Hepatocyte (in vitro differentiated cells): ENCODE data around the gene CGREF1. TPM values are rescaled to one million over a fixed set of nuclear protein-coding genes. Genes with fewer than 3 reads are reported as not detected.

Source experiments
- DNase-seq: peaks from one replicate; pipeline ENCODE4 v3.0.0-alpha.2; 2016; ENCODE audit warnings: low spot score
- H2AFZ ChIP-seq: fragments of 200-600 bp; sonication (generic); 2 replicates; pipeline ENCODE4 v1.6.0; 2016; ENCODE audit warnings: antibody characterized with exemption, mild to moderate bottlenecking
- H3K27ac ChIP-seq: fragments of 200-600 bp; sonication (generic); 2 replicates; pipeline ENCODE4 v1.5.1; 2016; ENCODE audit warnings: mild to moderate bottlenecking
- H3K27me3 ChIP-seq: fragments of 200-600 bp; sonication (generic); 2 replicates; pipeline ENCODE4 v1.6.1; 2016
- H3K36me3 ChIP-seq: fragments of 200-600 bp; sonication (generic); replicated peaks from 2 replicates; pipeline ENCODE4 v1.5.1; 2016; ENCODE audit warnings: low read depth; ENCODE audit not compliant: insufficient read depth
- H3K4me1 ChIP-seq: fragments of 200-600 bp; sonication (generic); 2 replicates; pipeline ENCODE4 v1.5.1; 2016; ENCODE audit warnings: mild to moderate bottlenecking, moderate library complexity; ENCODE audit not compliant: insufficient read depth
- H3K4me2 ChIP-seq: fragments of 200-600 bp; sonication (generic); 2 replicates; pipeline ENCODE4 v1.6.0; 2016
- H3K4me3 ChIP-seq: fragments of 200-600 bp; sonication (generic); 2 replicates; pipeline ENCODE4 v1.5.1; 2016; ENCODE audit warnings: mild to moderate bottlenecking
- H3K79me2 ChIP-seq: fragments of 200-600 bp; sonication (generic); 2 replicates; pipeline ENCODE4 v1.6.0; 2017; ENCODE audit warnings: mild to moderate bottlenecking
- H3K9me2 ChIP-seq: fragments of 200-600 bp; sonication (generic); replicated peaks from 2 replicates; pipeline ENCODE4 v1.6.0; 2017; ENCODE audit warnings: mild to moderate bottlenecking; ENCODE audit not compliant: insufficient read depth
- H3K9me3 ChIP-seq: fragments of 200-600 bp; sonication (generic); 2 replicates; pipeline ENCODE4 v1.5.1; 2016; ENCODE audit warnings: low read depth, mild to moderate bottlenecking
- H4K20me1 ChIP-seq: fragments of 200-600 bp; sonication (generic); 2 replicates; pipeline ENCODE4 v1.6.0; 2016; ENCODE audit warnings: mild to moderate bottlenecking; ENCODE audit not compliant: insufficient read depth, poor library complexity, severe bottlenecking
- EZH2 ChIP-seq: fragments of 200-600 bp; sonication (generic); IDR thresholded peaks from 2 replicates; pipeline ENCODE4 v1.6.1; 2016; ENCODE audit warnings: antibody characterized with exemption, mild to moderate bottlenecking, borderline replicate concordance
- EZH2phosphoT487 ChIP-seq: fragments of 200-600 bp; sonication (generic); IDR thresholded peaks from one replicate; pipeline ENCODE4 v1.6.1; 2018; ENCODE audit warnings: antibody characterized with exemption, mild to moderate bottlenecking, low read depth, moderate library complexity; ENCODE audit not compliant: unreplicated experiment, severe bottlenecking
- WGBS: methylation state at CpG from one replicate; pipeline ENCODE4 v1.1.6; 2016; ENCODE audit warnings: low lambda C conversion rate; ENCODE audit errors: missing lambda C conversion rate; 5-methylcytosine and 5-hydroxymethylcytosine counted together
- polyA plus RNA-seq: library from polyadenylated mRNA; unstranded; fragments of >200 nt; fragmentation: Nextera tagmentation; extraction: Ambion mirVana; gene quantifications from 2 replicates; pipeline ENCODE4 v1.2.1, GENCODE V29; 2016
- total RNA-seq: library from RNA; depleted of rRNA; stranded (reverse); fragments of >200 nt; gene quantifications from 2 replicates; pipeline ENCODE4 v1.2.3, GENCODE V29; 2014
- TF ChIP-seq, protein P1 (sequence below): fragments of 200-600 bp; sonication (generic); IDR thresholded peaks from 2 replicates; pipeline ENCODE4 v1.5.1; 2016; ENCODE audit warnings: antibody characterized with exemption, mild to moderate bottlenecking; ENCODE audit not compliant: poor library complexity

The CGREF1 gene
- total and polyA plus RNA-seq, 2 experiments from 2014 or later: 1.8 to 2.5 TPM

- no peaks in the 10 kb centered on the region for H3K27me3 ChIP-seq
- H3K27ac ChIP-seq: peak overlapping the region; percentile 98
- no peaks in the 10 kb centered on the region for H3K36me3 ChIP-seq
- H3K4me2 ChIP-seq: peak overlapping the region; percentile 90
- TF ChIP-seq, protein P1, sequence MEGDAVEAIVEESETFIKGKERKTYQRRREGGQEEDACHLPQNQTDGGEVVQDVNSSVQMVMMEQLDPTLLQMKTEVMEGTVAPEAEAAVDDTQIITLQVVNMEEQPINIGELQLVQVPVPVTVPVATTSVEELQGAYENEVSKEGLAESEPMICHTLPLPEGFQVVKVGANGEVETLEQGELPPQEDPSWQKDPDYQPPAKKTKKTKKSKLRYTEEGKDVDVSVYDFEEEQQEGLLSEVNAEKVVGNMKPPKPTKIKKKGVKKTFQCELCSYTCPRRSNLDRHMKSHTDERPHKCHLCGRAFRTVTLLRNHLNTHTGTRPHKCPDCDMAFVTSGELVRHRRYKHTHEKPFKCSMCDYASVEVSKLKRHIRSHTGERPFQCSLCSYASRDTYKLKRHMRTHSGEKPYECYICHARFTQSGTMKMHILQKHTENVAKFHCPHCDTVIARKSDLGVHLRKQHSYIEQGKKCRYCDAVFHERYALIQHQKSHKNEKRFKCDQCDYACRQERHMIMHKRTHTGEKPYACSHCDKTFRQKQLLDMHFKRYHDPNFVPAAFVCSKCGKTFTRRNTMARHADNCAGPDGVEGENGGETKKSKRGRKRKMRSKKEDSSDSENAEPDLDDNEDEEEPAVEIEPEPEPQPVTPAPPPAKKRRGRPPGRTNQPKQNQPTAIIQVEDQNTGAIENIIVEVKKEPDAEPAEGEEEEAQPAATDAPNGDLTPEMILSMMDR: no peak
- no peak for TF ChIP-seq EZH2
- TF ChIP-seq EZH2phosphoT487: no peak
- H3K4me3 ChIP-seq: peak overlapping the region; percentile 50
- whole genome bisulfite sequencing: 4% methylated on average over 30 of the region's 34 CpGs
- H2AFZ ChIP-seq: peak overlapping the region; percentile 53
- H3K9me3 ChIP-seq: no peaks in the 10 kb centered on the region
- H4K20me1 ChIP-seq: peaks cover 14% of the 10 kb centered on the region
- peaks cover 35% of the 10 kb centered on the region for H3K79me2 ChIP-seq
- DNase-seq: peak; percentile 84
- H3K9me2 ChIP-seq: no peaks in the 10 kb centered on the region
- peaks cover 23% of the 10 kb centered on the region for H3K4me1 ChIP-seq
These were observed 46.7 kb downstream of the CGREF1 start for GRCh38 chr2:27071990-27072830.

DNA sequence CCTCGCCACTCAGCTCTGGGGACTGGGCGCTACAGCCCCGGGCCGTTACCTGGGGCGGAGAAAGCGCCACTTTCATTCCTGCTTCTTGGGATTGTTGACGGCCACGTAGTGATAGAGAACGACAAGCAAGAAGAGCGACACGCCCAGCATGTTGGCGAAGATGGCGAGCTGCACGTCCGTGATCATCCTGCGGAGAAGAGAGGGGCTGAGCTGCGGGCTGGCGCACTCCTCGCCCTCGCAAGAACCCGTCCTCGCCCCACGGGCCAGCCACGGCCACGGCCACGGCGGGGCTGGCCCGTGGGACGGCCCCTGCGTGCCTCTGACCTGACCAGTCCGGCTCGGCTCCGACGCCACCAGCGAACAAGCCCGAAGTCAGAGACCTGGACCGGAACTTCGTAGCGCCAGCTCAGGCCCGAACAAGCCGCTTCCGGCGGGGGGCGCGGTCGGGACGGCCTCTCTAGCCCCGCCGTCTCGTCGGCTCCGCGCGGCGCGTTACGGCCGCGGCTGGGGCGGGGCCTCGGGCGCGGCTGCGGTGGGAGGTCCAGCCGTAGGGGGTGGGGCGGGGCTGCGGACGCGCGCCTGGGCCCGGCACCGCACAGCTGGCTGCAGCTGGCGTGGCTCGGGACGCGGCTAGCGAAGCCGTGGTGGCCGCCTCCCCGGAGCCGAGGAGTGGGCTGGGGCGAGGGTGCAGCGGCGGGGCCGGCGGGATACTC lies 47.5 kb downstream of the CGREF1 start, which contains the start of gene OST4:
TSS of gene OST4 (minus strand) at position 378 of the 713 bp plus-strand sequence.
- Histone ChIP-seq H3K27ac (peak within 1 kb of the TSS; percentile 98), H3K27me3 (no peaks in the 10 kb centered on the region), H3K36me3 (no peaks in the 10 kb centered on the region), H4K20me1 (peaks cover 14% of the 10 kb centered on the region), H2AFZ (peak within 1 kb of the TSS; percentile 77), H3K4me1 (peaks cover 23% of the 10 kb centered on the region), H3K79me2 (peaks cover 35% of the 10 kb centered on the region), H3K9me3 (no peaks in the 10 kb centered on the region), H3K4me3 (peak within 1 kb of the TSS; percentile 94), H3K4me2 (peak within 1 kb of the TSS; percentile 94), H3K9me2 (no peaks in the 10 kb centered on the region)
- peak; percentile 98 for DNase-seq
- WGBS: 5% methylated on average over 54 of the region's 86 CpGs
- TF ChIP-seq, protein P1: no peak
- TF ChIP-seq EZH2phosphoT487 (no peak), EZH2 (no peak)

DNA sequence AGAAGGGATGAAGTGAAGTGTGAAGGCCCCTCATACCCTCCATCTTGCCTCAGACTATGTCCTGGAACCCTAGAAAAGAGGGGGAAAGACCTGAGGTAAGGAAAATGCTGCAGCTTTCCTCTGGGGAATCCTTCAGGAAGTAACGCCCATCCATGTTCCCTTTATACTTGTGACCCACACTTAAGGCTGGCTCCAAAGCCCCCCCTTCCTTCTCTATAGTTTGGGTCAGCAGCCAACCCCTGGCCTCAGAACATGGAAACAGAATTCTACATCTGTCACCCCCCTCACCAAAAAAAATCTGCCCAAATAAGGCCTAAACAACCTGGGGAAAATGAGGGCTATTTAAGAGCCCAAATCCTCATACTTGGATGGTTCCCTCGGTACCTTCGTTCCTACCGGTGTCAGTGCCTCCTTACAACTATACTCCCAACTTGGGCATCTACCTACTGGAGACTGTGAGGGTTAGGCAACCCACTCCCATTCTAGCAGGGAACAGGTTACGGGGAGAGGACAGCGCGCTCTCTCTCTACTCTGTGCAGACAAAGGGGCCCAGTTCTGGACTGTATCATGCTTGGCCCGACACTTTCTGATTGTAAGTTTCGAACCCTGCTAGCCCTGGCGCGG lies 48.2 kb downstream of the CGREF1 start:
- Histone ChIP-seq H3K4me2 (peak overlapping the region; percentile 94), H3K4me1 (peaks cover 23% of the 10 kb centered on the region), H3K27ac (peak overlapping the region; percentile 97), H3K4me3 (peak overlapping the region; percentile 94), H3K9me2 (no peaks in the 10 kb centered on the region), H3K27me3 (no peaks in the 10 kb centered on the region), H3K9me3 (no peaks in the 10 kb centered on the region), H4K20me1 (peaks cover 14% of the 10 kb centered on the region), H3K36me3 (no peaks in the 10 kb centered on the region), H2AFZ (peak overlapping the region; percentile 77), H3K79me2 (peaks cover 35% of the 10 kb centered on the region)
- no peak for DNase-seq
- TF ChIP-seq, protein P1: no peak
- no peak for TF ChIP-seq EZH2phosphoT487
- TF ChIP-seq EZH2: no peak
- WGBS: 12% methylated on average over 11 of the region's 11 CpGs
